GM12865 (cell line): ENCODE data around the gene B3GALNT1.

Experiments
- DNase-seq: peaks from one replicate; pipeline ENCODE4 v3.0.0; 2010; ENCODE audit warnings: low read depth
- H3K4me3 ChIP-seq: 2 replicates; pipeline ENCODE4 v1.5.1; 2011; ENCODE audit warnings: mild to moderate bottlenecking, low read depth, low read length, control low read depth
- TF ChIP-seq, protein P1 (sequence below): IDR thresholded peaks from 2 replicates; pipeline ENCODE4 v1.5.1; 2011; ENCODE audit warnings: low read length, control low read depth, low read depth, inconsistent platforms; ENCODE audit not compliant: insufficient read depth; ENCODE audit errors: missing control alignments

Gene B3GALNT1

DNA sequence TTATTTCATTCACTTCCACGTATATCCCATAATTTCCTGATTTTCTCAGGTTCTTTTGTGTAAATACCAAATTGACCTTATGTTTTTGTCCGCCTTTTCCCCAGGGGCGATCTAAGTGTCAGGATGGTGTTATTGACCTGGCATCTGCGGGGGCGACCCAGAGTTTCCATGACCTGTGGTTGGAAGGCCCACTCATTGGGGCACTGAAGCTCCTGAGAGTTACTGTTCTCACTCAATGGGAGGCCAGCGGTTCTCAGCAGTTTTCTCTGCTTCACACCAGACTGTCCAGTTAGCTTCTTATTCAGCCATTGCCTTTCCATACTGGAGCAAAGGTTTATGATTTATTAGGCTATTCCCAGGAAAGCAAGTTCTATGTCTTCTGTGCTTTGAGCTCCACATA, 53.3 kb downstream of the B3GALNT1 start:
- TF ChIP-seq, protein P1, sequence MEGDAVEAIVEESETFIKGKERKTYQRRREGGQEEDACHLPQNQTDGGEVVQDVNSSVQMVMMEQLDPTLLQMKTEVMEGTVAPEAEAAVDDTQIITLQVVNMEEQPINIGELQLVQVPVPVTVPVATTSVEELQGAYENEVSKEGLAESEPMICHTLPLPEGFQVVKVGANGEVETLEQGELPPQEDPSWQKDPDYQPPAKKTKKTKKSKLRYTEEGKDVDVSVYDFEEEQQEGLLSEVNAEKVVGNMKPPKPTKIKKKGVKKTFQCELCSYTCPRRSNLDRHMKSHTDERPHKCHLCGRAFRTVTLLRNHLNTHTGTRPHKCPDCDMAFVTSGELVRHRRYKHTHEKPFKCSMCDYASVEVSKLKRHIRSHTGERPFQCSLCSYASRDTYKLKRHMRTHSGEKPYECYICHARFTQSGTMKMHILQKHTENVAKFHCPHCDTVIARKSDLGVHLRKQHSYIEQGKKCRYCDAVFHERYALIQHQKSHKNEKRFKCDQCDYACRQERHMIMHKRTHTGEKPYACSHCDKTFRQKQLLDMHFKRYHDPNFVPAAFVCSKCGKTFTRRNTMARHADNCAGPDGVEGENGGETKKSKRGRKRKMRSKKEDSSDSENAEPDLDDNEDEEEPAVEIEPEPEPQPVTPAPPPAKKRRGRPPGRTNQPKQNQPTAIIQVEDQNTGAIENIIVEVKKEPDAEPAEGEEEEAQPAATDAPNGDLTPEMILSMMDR: no peak

DNA sequence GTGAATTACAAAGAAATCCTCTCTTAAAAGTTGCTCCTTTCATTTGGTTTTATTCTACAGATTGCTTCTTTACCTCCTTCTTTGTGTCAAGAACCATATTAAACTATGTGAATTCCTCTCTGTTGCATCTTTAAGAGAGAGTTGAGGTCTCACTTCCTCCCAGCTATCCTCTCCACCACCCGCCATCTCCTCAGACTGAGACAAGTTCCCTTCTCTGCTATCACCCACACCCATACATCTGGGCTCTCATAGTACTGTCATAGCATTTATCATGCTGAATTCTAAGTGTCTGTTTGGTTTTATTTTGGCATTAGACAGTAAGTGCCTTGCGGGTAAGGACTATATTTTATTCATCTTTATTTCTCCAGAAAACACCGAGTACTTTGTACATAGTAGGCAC, 54.2 kb downstream of the B3GALNT1 start:
- no peak for DNase-seq
- TF ChIP-seq, protein P1: no peak
- H3K4me3 ChIP-seq: no peak overlapping the region

More for the DNA sequence above, 53.3 kb downstream of the B3GALNT1 start:
- no peak for DNase-seq
- no peak overlapping the region for H3K4me3 ChIP-seq

DNA sequence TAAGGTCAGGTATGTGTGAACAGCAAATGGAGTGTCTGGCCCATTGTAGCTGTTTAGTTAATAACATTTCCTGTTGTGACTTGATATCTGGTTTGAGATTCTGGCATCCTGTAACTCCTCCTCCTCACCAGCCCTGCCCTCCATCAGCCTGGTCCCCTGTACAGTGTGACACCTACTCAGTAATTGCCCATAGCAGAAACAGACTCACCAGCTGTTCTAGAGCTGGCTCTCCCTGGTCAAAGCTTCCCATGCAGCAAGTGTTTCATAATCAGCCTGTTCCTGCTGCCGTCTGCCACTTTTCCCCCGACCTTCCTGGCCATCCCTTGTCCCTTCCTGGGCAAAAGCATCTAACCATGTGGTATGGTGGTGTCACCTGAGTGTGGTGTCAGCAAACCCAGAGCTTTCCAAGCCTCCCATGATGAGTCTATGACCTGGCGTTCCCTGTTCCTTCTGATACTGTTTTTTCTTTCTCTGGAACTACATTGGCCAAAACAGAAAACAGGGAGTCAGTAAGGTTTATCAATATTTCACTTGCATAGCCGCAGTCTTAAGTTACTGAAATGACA, 55.4 kb downstream of the B3GALNT1 start:
- TF ChIP-seq, protein P1: no peak
- H3K4me3 ChIP-seq: no peak overlapping the region
- DNase-seq: no peak

DNA sequence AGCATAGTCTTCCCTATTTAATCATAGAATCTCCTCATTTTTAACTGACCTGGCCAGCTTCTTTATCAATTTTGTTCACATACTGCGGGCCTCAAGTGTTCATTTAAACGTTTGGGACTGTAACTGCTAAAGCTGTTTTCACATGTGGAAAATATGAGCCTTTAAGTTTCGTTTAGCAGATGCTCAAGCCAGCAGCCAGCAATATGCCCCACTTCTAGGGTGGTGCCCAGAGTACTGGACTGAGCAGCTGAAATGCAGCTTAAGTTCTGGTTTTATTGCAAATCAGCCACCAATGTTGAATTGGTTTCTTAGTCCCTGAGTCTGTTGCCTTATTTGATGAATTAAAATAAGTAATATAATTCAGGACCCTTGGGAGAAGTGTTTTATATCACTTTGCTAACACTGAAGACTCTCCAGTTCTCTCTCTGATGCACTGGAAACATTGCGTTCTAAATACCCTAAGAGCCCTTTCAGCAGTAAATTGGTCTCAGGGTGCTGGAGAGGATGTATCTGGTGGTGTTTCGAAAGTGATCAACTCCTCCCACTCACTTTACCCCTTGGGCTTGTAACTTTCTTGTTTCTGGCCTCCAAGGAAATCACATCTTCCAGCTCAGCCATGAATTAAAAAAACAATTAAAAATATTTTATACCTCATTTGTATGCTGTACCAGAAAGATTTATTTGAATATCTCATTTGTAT, 61.7 kb downstream of the B3GALNT1 start:
- DNase-seq: peak; percentile 24
- TF ChIP-seq, protein P1: no peak
- H3K4me3 ChIP-seq: no peak overlapping the region

DNA sequence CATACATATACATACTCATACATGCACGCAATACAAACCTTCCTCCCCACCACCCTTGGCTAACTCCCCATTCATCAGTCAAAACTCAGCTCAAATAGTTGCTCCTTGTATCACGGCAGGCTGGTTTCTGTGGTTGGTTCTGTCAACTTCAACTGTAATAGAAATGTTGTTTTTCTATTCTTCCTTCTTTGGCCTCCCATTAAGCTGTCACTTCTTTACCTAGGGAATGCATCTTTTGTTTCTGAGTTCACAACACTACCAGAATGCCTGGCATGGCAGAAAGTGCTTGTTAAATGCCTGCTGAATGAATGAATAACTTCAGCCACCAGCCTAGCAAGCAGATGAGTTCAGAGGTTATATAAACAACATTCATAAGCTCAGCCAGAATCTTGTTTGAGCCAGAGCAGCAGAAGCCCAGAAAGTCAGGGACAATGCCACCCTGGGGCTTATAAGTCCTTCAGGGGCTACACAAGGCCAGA, 63.1 kb downstream of the B3GALNT1 start:
- peak; percentile 26 for DNase-seq
- H3K4me3 ChIP-seq: no peak overlapping the region
- TF ChIP-seq, protein P1: no peak

DNA sequence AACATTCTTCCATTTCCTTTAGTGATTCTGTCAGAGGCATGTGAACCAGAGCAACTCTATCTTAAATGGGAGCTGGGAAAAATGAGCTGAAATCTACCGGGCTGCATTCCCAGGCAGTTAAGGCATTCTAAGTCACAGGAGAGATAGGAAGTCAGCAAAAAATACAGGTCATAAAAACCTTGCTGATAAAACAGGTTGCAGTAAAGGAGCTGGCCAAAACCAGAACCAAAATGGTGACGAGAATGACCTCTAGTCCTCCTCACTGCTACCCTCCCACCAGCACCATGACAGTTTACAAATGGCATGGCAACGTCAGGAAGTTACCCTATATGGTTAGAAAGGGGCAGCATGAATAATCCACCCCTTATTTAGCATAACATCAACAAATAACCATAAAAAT, 66.4 kb downstream of the B3GALNT1 start:
- H3K4me3 ChIP-seq: no peak overlapping the region
- TF ChIP-seq, protein P1: no peak
- DNase-seq: no peak
